ENCODE measurements around the gene ZNF83. TPM values are rescaled to one million over a fixed set of nuclear protein-coding genes. Genes with fewer than 3 reads are reported as not detected.
"Not testable (repeated sequence)": the region's sequence is repeated elsewhere in the genome, so short reads cannot be mapped to it uniquely, and the experiment has no call there.

ZNF83 gene
- polyA plus RNA-seq, 6 donors from 2014 or later = 6.7 to 31.5 (median 14.8) TPM

DNA sequence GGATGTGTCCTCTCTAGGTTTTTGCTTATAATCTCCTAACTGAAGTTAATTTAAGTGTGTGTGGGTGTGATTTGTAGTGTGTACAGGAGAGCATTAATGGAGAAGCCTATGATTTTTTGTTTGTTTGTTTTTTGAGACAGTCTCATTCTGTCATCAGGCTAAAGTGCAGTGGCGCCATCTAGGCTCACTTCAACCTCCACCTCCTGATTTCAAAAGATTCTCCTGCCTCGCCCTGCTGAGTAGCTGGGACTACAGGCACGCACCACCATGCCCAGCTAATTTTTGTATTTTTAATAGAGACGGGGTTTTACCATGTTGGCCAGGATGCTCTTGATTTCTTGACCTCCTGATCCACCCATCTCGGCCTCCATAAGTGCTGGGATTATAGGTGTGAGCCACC, 47.4 kb downstream of the ZNF83 start:
- H3K27me3 Mint-ChIP-seq = no peaks in the 10 kb centered on the region
- peaks cover 12 to 16% of the 10 kb centered on the region in 2 donors for H3K36me3 Mint-ChIP-seq
- peak overlapping the region in 1 of 6 donors; percentile 47 for H3K27ac Mint-ChIP-seq
- peaks cover 0 to 7% (median 4%) of the 10 kb centered on the region in 3 donors for H3K4me1 Mint-ChIP-seq
- no peak for DNase-seq
- H3K9me3 Mint-ChIP-seq = peaks cover 0 to 44% (median 3%) of the 10 kb centered on the region in 7 donors
- ATAC-seq (ENCODE audit: low read depth in 2 of 2) = no peak
- no peak overlapping the region for H3K4me3 Mint-ChIP-seq

DNA sequence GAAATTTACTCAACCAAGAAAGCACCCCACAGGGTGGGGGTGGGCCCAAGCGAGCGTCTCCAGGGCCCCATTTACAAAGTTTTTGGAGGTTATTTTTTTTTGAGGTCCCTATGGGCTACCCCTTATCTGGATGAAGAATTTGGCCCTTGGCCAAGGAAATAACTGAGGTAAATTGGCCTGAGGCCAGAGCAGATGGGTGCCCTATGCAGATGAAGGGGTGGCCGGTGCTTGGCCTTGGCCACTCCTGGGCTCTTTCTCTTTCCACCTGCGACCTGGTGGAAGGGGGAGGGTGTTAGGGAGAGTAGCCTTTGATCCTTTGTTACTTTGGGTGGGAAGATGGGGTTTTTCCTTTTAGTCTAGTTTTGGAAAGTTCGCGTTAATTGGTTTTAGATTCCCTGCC, 52.6 kb downstream of the ZNF83 start:
- no peak overlapping the region for H3K4me3 Mint-ChIP-seq
- H3K9me3 Mint-ChIP-seq = peaks cover 10 to 68% (median 42%) of the 10 kb centered on the region in 7 donors
- peak overlapping the region in 1 of 6 donors; percentile 60 for H3K27ac Mint-ChIP-seq
- H3K36me3 Mint-ChIP-seq = peaks cover 38 to 46% of the 10 kb centered on the region in 2 donors
- ATAC-seq (ENCODE audit: low read depth in 2 of 2) (no peak), DNase-seq (no peak)
- no peaks in the 10 kb centered on the region for H3K27me3 Mint-ChIP-seq
- peaks cover 0 to 7% (median 4%) of the 10 kb centered on the region in 3 donors for H3K4me1 Mint-ChIP-seq

DNA sequence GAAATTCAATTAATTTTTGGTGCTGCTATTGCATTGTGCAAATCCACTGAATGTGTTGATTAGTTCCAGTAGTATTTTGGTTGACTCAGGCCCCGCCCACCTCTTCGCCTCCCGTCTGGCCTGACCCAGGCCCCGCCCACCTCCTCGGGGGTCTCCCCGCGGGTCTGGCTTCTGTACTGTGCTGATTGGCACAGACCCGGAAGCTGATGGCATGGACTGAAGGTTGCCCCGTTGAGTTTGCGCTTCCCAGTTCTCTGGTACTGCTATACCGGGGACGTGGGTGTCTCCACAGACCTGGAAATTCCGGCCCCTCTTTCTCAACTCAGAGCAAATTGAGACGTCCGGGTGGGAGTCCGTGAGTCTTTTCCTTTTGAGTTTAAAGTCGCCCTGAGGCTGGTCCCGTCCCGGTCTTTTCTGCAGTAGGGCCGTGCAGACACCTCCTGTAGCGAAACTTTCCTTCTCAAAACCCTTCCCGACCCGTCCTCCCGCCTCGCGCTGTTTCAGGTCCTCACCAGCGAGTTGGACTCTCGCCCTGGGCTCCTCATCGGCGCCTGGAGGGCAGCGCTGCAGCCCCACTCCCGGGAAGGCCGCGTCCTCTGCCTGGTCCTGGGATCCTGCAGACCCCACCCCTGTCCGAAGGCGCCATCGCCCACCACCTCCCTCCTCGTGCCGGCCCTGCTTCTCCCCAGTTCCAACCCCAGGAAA, 53.3 kb downstream of the ZNF83 start:
- peaks cover 10 to 67% (median 42%) of the 10 kb centered on the region in 7 donors for H3K9me3 Mint-ChIP-seq
- no peak for DNase-seq
- peaks cover 0 to 7% (median 4%) of the 10 kb centered on the region in 3 donors for H3K4me1 Mint-ChIP-seq
- H3K27me3 Mint-ChIP-seq = no peaks in the 10 kb centered on the region
- H3K36me3 Mint-ChIP-seq = peaks cover 38 to 46% of the 10 kb centered on the region in 2 donors
- H3K27ac Mint-ChIP-seq = no peak overlapping the region
- no peak for ATAC-seq (ENCODE audit: low read depth in 2 of 2)
- no peak overlapping the region for H3K4me3 Mint-ChIP-seq

DNA sequence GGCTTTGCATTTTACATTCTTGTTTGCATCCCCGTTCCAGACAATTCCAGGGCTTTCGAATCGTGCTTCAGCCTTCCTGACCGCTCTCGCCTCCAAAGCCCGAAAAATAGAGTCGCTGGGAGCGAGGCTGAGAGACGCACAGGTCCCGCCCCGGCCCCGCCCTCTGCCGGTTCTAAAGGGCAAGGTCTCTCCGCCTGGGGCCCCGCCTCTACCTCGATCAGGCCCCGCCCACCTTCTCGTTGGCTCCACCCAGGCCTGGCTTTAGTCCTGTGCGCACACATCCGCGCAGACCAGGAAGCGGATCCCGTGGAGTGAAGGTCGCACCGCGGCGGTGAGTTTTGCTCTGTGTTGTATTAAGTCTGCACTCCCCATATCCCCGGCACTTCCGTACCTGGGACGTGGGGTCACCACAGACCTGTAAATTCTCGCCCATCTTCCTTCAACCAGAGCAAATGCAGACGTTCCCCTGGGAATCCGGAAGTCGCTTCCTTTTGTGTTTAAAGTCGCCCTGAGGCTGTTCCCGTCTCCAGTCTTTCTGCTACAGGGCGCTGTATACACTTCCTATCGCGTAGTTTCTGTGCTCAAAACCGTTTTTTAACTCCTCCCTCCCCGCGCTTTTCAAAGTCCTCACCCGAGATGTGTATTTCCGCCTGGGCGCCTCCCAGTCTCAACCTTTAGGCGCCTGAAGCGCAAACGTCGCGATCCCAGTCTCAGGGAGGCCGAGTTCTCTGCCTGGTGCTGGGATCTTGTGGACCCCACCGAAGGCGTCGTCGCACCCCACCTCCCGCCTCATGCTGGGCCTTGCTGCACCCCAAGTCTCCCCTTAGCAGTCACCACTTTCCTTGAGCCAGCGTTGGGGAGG, 67.9 kb downstream of the ZNF83 start, which contains the start of gene ZNF701:
Gene ZNF701 (plus strand): TSS at position 288 of the 862 bp plus-strand sequence. CDS start 3,861 bp downstream, outside the sequence.
- DNase-seq = peak; percentile 95
- Mint-ChIP-seq H3K27ac (peak within 1 kb of the TSS; percentile 79 to 97 (median 94)), H3K4me3 (peak within 1 kb of the TSS; percentile 95 to 99 (median 96)), H3K36me3 (peaks cover 21 to 39% of the 10 kb centered on the region in 2 donors), H3K9me3 (peaks cover 0 to 34% (median 13%) of the 10 kb centered on the region in 7 donors), H3K4me1 (peaks cover 27 to 45% (median 37%) of the 10 kb centered on the region in 3 donors), H3K27me3 (no peaks in the 10 kb centered on the region)
- peak; percentile 96 to 98 for ATAC-seq (ENCODE audit: low read depth in 2 of 2)

DNA sequence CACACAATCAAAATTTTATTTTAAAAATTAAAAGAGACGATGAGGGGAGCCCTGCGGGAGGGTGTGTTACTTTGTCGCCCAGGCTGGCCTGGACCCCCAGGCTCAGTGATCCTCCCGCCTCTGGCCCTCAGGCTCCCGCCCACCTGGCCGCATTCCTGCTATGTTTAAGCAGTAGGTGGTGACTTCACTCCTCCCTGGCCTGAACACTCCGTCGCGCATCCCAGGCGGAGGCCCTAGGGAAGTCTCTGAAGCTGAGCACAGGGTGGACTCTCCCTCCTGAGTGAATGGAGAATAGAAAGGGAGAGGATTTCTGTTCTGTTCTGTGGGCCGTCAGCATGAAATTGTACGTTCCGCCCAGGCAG, 68.5 kb downstream of the ZNF83 start:
- DNase-seq, H3K27me3 Mint-ChIP-seq: not testable (repeated sequence)
- Mint-ChIP-seq H3K27ac (peak overlapping the region in 5 of 6 donors; percentile 79 to 97 (median 94)), H3K9me3 (peaks cover 0 to 36% (median 15%) of the 10 kb centered on the region in 7 donors), H3K36me3 (peaks cover 20 to 42% of the 10 kb centered on the region in 2 donors), H3K4me3 (peak overlapping the region; percentile 95 to 99 (median 96)), H3K4me1 (peaks cover 27 to 45% (median 37%) of the 10 kb centered on the region in 3 donors)
- ATAC-seq (ENCODE audit: low read depth in 2 of 2) = peak; percentile 6 to 7

DNA sequence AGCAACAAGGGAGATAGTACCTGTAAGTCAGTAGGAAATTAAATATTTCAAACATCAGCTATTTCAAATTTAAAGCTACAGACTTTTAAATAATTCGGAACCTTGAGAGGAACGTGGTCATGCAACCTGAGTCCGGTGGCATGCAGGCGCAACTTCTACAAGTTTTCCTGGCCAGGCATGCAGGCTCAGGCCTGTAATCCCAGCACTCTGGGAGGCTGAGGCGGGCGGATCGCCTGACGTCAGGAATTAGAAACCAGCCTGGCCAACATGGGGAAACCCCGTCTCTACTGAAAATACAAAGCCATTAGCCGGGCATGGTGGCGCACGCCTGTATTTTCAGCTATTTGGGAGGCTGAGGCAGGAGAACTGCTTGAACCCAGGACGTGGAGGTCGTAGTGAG, 70.2 kb downstream of the ZNF83 start:
- Mint-ChIP-seq H3K27me3 (no peaks in the 10 kb centered on the region), H3K27ac (no peak overlapping the region), H3K36me3 (peaks cover 18 to 35% of the 10 kb centered on the region in 2 donors), H3K4me1 (peaks cover 20 to 34% (median 34%) of the 10 kb centered on the region in 3 donors), H3K4me3 (no peak overlapping the region), H3K9me3 (peaks cover 7 to 46% (median 22%) of the 10 kb centered on the region in 7 donors)
- DNase-seq = no peak
- no peak for ATAC-seq (ENCODE audit: low read depth in 2 of 2)

DNA sequence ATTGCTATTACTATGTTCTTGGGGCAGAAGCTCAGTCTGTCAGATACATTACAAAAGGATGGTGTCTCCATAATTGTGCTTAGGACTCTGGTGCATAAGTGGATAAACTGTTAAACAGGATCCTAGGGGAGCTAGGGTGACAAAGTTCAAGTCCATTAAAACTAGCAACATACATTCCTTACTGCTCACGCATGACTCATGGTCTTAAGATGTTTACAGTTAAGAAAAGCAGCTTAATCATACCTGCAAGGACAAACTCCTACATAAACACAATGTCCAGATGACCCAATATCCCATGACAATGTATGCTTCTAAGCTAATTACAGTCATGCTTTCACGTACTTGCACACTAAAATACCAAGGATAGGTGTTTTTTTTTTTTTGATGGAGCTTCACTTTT, 71.6 kb downstream of the ZNF83 start:
- Mint-ChIP-seq H3K36me3 (peaks cover 18 to 28% of the 10 kb centered on the region in 2 donors), H3K9me3 (peaks cover 7 to 52% (median 21%) of the 10 kb centered on the region in 7 donors), H3K4me1 (peaks cover 13 to 24% (median 20%) of the 10 kb centered on the region in 3 donors), H3K27ac (no peak overlapping the region), H3K27me3 (no peaks in the 10 kb centered on the region), H3K4me3 (peak overlapping the region in 1 of 8 donors; percentile 15)
- DNase-seq (no peak), ATAC-seq (ENCODE audit: low read depth in 2 of 2) (no peak)

DNA sequence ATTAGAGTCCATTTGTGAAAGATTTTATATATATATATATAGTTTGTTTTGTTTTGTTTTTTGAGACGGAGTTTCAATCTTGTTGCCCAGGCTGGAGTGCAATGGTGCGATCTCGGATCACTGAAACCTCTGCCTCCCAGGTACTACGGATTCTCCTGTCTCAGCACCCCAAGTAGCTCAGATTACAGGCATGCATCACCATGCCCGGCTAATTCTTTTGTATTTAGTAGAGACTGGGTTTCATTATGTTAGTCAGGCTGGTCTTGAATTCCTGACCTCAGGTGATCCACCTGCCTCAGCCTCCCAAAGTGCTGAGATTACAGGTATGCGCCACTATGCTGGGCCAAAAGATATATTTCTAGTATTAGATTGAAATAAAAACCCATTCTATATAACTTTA, 72.0 kb downstream of the ZNF83 start:
- no peak overlapping the region for H3K27ac Mint-ChIP-seq
- ATAC-seq (ENCODE audit: low read depth in 2 of 2) (no peak), DNase-seq (no peak)
- peaks cover 10 to 19% (median 16%) of the 10 kb centered on the region in 3 donors for H3K4me1 Mint-ChIP-seq
- peak overlapping the region in 1 of 8 donors; percentile 56 for H3K4me3 Mint-ChIP-seq
- H3K36me3 Mint-ChIP-seq = peaks cover 16 to 28% of the 10 kb centered on the region in 2 donors
- H3K27me3 Mint-ChIP-seq = no peaks in the 10 kb centered on the region
- H3K9me3 Mint-ChIP-seq = peaks cover 8 to 57% (median 24%) of the 10 kb centered on the region in 7 donors

Other genes starting within 250 kb of the ZNF83 start
- 10 to 100 TPM; 11.5 to 17.0 (median 16.1) TPM for gene ZNF528, start 240.5 kb downstream of the ZNF83 start, polyA plus RNA-seq (ENCODE audit: low read depth in 6 of 6)
- under 1 TPM in 2 of 6 donors, not detected in 4; 0.62 to 0.77 TPM for gene ZNF534, start 209.2 kb downstream of the ZNF83 start, polyA plus RNA-seq (ENCODE audit: low read depth in 6 of 6)
- 10 to 100 TPM in 1 of 6 donors, 1 to 10 TPM in 5; 1.5 to 19.0 (median 6.1) TPM for gene ZNF578, start 184.8 kb downstream of the ZNF83 start, polyA plus RNA-seq (ENCODE audit: low read depth in 6 of 6)
- gene ZNF808, start 110.7 kb downstream of the ZNF83 start, polyA plus RNA-seq (ENCODE audit: low read depth in 6 of 6) = 10 to 100 TPM in 2 of 6 donors, 1 to 10 TPM in 3, not detected in 1; 8.8 to 20.2 (median 9.7) TPM
- gene ZNF701, start 68.1 kb downstream of the ZNF83 start, polyA plus RNA-seq (ENCODE audit: low read depth in 6 of 6) = 10 to 100 TPM; 16.5 to 31.2 (median 18.6) TPM
- gene ZNF611, start 96.7 kb upstream of the ZNF83 start, polyA plus RNA-seq (ENCODE audit: low read depth in 6 of 6) = 10 to 100 TPM; 14.2 to 53.5 (median 35.9) TPM
- 10 to 100 TPM in 4 of 6 donors, 1 to 10 TPM in 2; 8.2 to 21.9 (median 10.6) TPM for gene ZNF600, start 148.4 kb upstream of the ZNF83 start, polyA plus RNA-seq (ENCODE audit: low read depth in 6 of 6)
- 10 to 100 TPM; 16.7 to 37.8 (median 19.8) TPM for gene ZNF28, start 183.3 kb upstream of the ZNF83 start, polyA plus RNA-seq (ENCODE audit: low read depth in 6 of 6)
- gene ZNF468, start 219.3 kb upstream of the ZNF83 start, polyA plus RNA-seq (ENCODE audit: low read depth in 6 of 6) = 10 to 100 TPM; 22.0 to 44.5 (median 30.3) TPM